Superior temporal gyrus (tissue), 1 donor: ENCODE measurements around the gene CCDC117.
"Not testable (repeated sequence)": the region's sequence is repeated elsewhere in the genome, so short reads cannot be mapped to it uniquely, and the experiment has no call there.

ENCODE experiments used
- DNase-seq: peaks from one replicate; pipeline ENCODE4 v3.0.0-alpha.2; 2016; ENCODE audit errors: extremely low spot score

CCDC117 gene

GRCh38 chr22:28801845-28802594 lies 29.5 kb downstream of the CCDC117 start:
- no peak for DNase-seq

GRCh38 chr22:28802595-28803123 lies 30.2 kb downstream of the CCDC117 start:
- DNase-seq = no peak

- DNase-seq = not testable (repeated sequence)
Measured at GRCh38 chr22:28805426-28805825, 32.9 kb downstream of the CCDC117 start.

GRCh38 chr22:28808716-28809355 lies 36.3 kb downstream of the CCDC117 start:
- DNase-seq = no peak

- DNase-seq = no peak
Measured at GRCh38 chr22:28810821-28811491, 38.5 kb downstream of the CCDC117 start.

- DNase-seq = no peak
Measured at GRCh38 chr22:28812516-28812915, 40.0 kb downstream of the CCDC117 start.

- DNase-seq = no peak
Measured at GRCh38 chr22:28813772-28814518, 41.5 kb downstream of the CCDC117 start.

- no peak for DNase-seq
Measured at GRCh38 chr22:28815111-28815510, 42.6 kb downstream of the CCDC117 start.

GRCh38 chr22:28815729-28816128 lies 43.2 kb downstream of the CCDC117 start:
- DNase-seq = no peak

- no peak for DNase-seq
Measured at GRCh38 chr22:28817064-28817463, 44.6 kb downstream of the CCDC117 start.

GRCh38 chr22:28817919-28818859 lies 45.7 kb downstream of the CCDC117 start:
- DNase-seq = no peak

- no peak for DNase-seq
Measured at GRCh38 chr22:28819253-28820096, 47.0 kb downstream of the CCDC117 start.

- DNase-seq = no peak
Measured at GRCh38 chr22:28820885-28821284, 48.4 kb downstream of the CCDC117 start.

- no peak for DNase-seq
Measured at GRCh38 chr22:28821452-28821851, 49.0 kb downstream of the CCDC117 start.

- DNase-seq = no peak
Measured at GRCh38 chr22:28822930-28823551, 50.5 kb downstream of the CCDC117 start.

- DNase-seq = not testable (repeated sequence)
Measured at GRCh38 chr22:28824455-28824854, 52.0 kb downstream of the CCDC117 start.

- not testable (repeated sequence) for DNase-seq
Measured at GRCh38 chr22:28826430-28826829, 53.9 kb downstream of the CCDC117 start.

GRCh38 chr22:28826921-28827320 lies 54.4 kb downstream of the CCDC117 start:
- DNase-seq = no peak
